DND-41 (cell line): ENCODE measurements around the gene FBXW4.

Experiments
- ATAC-seq: fragments of 200-7000 bp; cut with Tn5 transposase; 3 replicates; pipeline ENCODE4 v1.9.1; 2021; ENCODE audit warnings: low read depth; ENCODE audit not compliant: insufficient read depth
- DNase-seq: peaks from one replicate; pipeline ENCODE4 v3.0.0-alpha.2; 2020
- H2AFZ ChIP-seq: 2 replicates; pipeline ENCODE4 v1.6.0; 2012; ENCODE audit warnings: low read depth, low read length
- H3K27ac ChIP-seq: 2 replicates; pipeline ENCODE4 v1.5.1; 2012; ENCODE audit warnings: low read length, inconsistent platforms
- H3K27me3 ChIP-seq: fragments of 200-600 bp; sonication (generic); 2 replicates; pipeline ENCODE4 v1.6.0; 2012; ENCODE audit warnings: low read length, mild to moderate bottlenecking, inconsistent platforms; ENCODE audit not compliant: insufficient read depth, poor library complexity
- H3K36me3 ChIP-seq: 2 replicates; pipeline ENCODE4 v1.5.1; 2012; ENCODE audit warnings: low read length, inconsistent platforms; ENCODE audit not compliant: insufficient read depth
- H3K4me1 ChIP-seq: 2 replicates; pipeline ENCODE4 v1.5.1; 2012; ENCODE audit warnings: mild to moderate bottlenecking, low read length; ENCODE audit not compliant: insufficient read depth
- H3K4me2 ChIP-seq: 2 replicates; pipeline ENCODE4 v1.6.0; 2012; ENCODE audit warnings: mild to moderate bottlenecking, moderate library complexity, low read length, inconsistent platforms; ENCODE audit not compliant: insufficient read depth
- H3K4me3 ChIP-seq, 2 experiments: fragments of 200-600 bp in 1 of 2; shearing (Covaris generic) in 1 of 2; 2 replicates each; pipeline ENCODE4 v1.5.1; 2012 to 2016; ENCODE audit warnings: inconsistent platforms in 2 of 2, low read length in 2 of 2, mild to moderate bottlenecking in 2 of 2, low read depth in 1 of 2, moderate library complexity in 1 of 2
- H3K79me2 ChIP-seq: 2 replicates; pipeline ENCODE4 v1.6.0; 2012; ENCODE audit warnings: low read length, inconsistent platforms; ENCODE audit not compliant: insufficient read depth
- H3K9ac ChIP-seq: 2 replicates; pipeline ENCODE4 v1.6.0; 2012; ENCODE audit warnings: low read depth, mild to moderate bottlenecking, inconsistent platforms, low read length, moderate library complexity
- H3K9me3 ChIP-seq: 2 replicates; pipeline ENCODE4 v1.5.1; 2012; ENCODE audit warnings: low read length, moderate library complexity, mild to moderate bottlenecking, inconsistent platforms; ENCODE audit not compliant: insufficient read depth, severe bottlenecking
- H4K20me1 ChIP-seq: 2 replicates; pipeline ENCODE4 v1.6.0; 2012; ENCODE audit warnings: low read length; ENCODE audit not compliant: insufficient read depth
- EZH2 ChIP-seq: IDR thresholded peaks from 3 replicates; pipeline ENCODE4 v1.6.1; 2012; ENCODE audit warnings: borderline replicate concordance, low read depth, mild to moderate bottlenecking, moderate library complexity, low read length, inconsistent platforms; ENCODE audit not compliant: severe bottlenecking
- TF ChIP-seq, protein P1 (sequence below): IDR thresholded peaks from 2 replicates; pipeline ENCODE4 v1.5.1; 2012; ENCODE audit warnings: borderline replicate concordance, low read length, moderate library complexity, mild to moderate bottlenecking; ENCODE audit not compliant: poor library complexity, severe bottlenecking; ENCODE audit errors: extremely low read depth

FBXW4 gene

DNA sequence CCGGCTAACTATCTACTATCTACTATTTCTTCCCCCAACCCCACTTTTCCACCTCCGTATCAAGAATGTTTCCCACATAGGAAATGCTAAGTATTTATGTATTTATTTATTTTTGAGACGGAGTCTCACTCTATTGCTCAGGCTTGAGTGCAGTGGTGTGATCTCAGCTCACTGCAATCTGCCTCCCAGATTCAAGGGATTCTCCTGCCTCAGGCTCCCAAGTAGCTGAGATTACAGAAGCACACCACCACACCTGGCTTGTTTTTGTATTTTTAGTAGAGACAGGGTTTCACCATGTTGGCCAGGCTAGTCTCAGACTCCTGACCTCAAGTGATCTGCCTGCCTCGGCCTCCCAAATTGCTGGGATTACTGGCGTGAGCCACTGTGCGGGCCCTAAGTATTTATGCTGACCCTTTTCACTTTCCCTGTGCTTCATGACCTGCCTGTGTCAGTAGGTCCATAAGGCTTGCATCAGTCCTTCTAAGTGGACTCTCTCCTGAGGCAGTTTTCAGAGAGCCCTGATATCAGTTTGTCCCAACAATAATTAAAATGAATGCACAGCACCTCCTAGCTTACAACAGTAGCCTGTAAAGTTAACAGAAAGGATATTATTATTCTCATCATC, 25.7 kb upstream of the FBXW4 start:
- Histone ChIP-seq H3K27ac (no peak overlapping the region), H2AFZ (no peak overlapping the region), H3K4me1 (no peaks in the 10 kb centered on the region), H3K4me2 (no peak overlapping the region), H3K36me3 (no peaks in the 10 kb centered on the region), H3K9me3 (no peaks in the 10 kb centered on the region), H3K27me3 (peaks cover 7% of the 10 kb centered on the region), H3K4me3 (no peak overlapping the region), H3K79me2 (no peaks in the 10 kb centered on the region), H4K20me1 (no peaks in the 10 kb centered on the region), H3K9ac (no peak overlapping the region)
- no peak for ATAC-seq
- no peak for DNase-seq
- TF ChIP-seq EZH2: no peak
- TF ChIP-seq, protein P1, sequence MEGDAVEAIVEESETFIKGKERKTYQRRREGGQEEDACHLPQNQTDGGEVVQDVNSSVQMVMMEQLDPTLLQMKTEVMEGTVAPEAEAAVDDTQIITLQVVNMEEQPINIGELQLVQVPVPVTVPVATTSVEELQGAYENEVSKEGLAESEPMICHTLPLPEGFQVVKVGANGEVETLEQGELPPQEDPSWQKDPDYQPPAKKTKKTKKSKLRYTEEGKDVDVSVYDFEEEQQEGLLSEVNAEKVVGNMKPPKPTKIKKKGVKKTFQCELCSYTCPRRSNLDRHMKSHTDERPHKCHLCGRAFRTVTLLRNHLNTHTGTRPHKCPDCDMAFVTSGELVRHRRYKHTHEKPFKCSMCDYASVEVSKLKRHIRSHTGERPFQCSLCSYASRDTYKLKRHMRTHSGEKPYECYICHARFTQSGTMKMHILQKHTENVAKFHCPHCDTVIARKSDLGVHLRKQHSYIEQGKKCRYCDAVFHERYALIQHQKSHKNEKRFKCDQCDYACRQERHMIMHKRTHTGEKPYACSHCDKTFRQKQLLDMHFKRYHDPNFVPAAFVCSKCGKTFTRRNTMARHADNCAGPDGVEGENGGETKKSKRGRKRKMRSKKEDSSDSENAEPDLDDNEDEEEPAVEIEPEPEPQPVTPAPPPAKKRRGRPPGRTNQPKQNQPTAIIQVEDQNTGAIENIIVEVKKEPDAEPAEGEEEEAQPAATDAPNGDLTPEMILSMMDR: no peak

DNA sequence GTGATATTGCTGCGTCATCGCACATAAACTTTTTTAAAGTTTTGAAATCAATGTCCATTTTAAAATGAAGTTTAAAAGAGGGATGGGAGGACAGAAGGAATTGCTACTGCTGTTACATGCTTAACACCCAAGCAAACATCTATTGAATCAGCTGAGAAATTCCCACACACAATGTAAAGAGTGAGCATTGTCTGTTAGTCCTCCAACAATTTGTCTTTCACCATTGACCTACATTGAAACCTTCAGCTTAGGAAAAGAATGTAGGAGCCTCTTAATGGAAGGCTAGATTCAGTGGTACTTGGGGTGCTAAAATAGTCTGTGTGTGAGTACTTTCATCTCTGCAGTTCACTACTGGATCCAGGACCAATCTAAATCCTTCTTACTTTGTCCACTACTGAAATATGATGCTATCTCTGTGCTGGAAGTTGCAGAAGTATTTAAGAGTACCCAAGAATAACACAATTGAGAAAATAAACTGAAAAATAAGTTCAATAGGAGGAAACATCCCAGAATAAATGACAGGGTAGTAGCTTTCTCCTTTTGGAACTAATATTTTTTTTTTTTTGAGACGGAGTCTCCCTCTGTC, 23.8 kb upstream of the FBXW4 start:
- H3K9ac ChIP-seq: no peak overlapping the region
- H3K4me1 ChIP-seq: no peaks in the 10 kb centered on the region
- H3K79me2 ChIP-seq: no peaks in the 10 kb centered on the region
- H3K4me3 ChIP-seq: no peak overlapping the region
- no peak for DNase-seq
- TF ChIP-seq, protein P1: no peak
- H3K4me2 ChIP-seq: no peak overlapping the region
- H4K20me1 ChIP-seq: no peaks in the 10 kb centered on the region
- H3K27ac ChIP-seq: no peak overlapping the region
- ATAC-seq: no peak
- no peak overlapping the region for H2AFZ ChIP-seq
- H3K9me3 ChIP-seq: no peaks in the 10 kb centered on the region
- H3K27me3 ChIP-seq: peaks cover 7% of the 10 kb centered on the region
- no peaks in the 10 kb centered on the region for H3K36me3 ChIP-seq

GRCh38 chr10:101716891-101717659, 22.1 kb upstream of the FBXW4 start:
- H3K4me3 ChIP-seq: no peak overlapping the region
- DNase-seq (no peak), ATAC-seq (no peak)
- no peaks in the 10 kb centered on the region for H4K20me1 ChIP-seq
- no peak overlapping the region for H2AFZ ChIP-seq
- no peak overlapping the region for H3K4me2 ChIP-seq
- H3K9ac ChIP-seq: no peak overlapping the region
- peaks cover 4% of the 10 kb centered on the region for H3K27me3 ChIP-seq
- H3K36me3 ChIP-seq: no peaks in the 10 kb centered on the region
- no peak overlapping the region for H3K27ac ChIP-seq
- TF ChIP-seq, protein P1: no peak
- no peak for TF ChIP-seq EZH2
- no peaks in the 10 kb centered on the region for H3K4me1 ChIP-seq
- H3K79me2 ChIP-seq: no peaks in the 10 kb centered on the region
- H3K9me3 ChIP-seq: no peaks in the 10 kb centered on the region
